Ascending aorta (tissue), 2 donors: Measurements from ENCODE around the gene CYP4F12. TPM values are rescaled to one million over a fixed set of nuclear protein-coding genes. Genes with fewer than 3 reads are reported as not detected.
"Not testable (repeated sequence)": the region's sequence is repeated elsewhere in the genome, so short reads cannot be mapped to it uniquely, and the experiment has no call there.

Source experiments
- DNase-seq, 2 donors: peaks; one replicate each; pipeline ENCODE4 v3.0.0-alpha.2; 2019; ENCODE audit warnings: low spot score in 2 of 2
- H3K27ac ChIP-seq, 2 donors: fragments of 200-600 bp; sonication (generic); one replicate each; pipeline ENCODE4 v1.5.1; 2016 to 2017; ENCODE audit warnings: mild to moderate bottlenecking in 1 of 2
- H3K27me3 ChIP-seq: fragments of 200-600 bp; sonication (generic); one replicate; pipeline ENCODE4 v1.5.1; 2017
- H3K36me3 ChIP-seq, 2 donors: fragments of 200-600 bp; sonication (generic); one replicate each; pipeline ENCODE4 v1.5.1; 2016
- H3K4me1 ChIP-seq, 2 donors: fragments of 200-600 bp; sonication (generic); one replicate each; pipeline ENCODE4 v1.5.1; 2016 to 2017; ENCODE audit warnings: mild to moderate bottlenecking in 1 of 2
- H3K4me3 ChIP-seq, 2 donors: fragments of 200-600 bp; sonication (generic); one replicate each; pipeline ENCODE4 v1.5.1; 2016 to 2017; ENCODE audit warnings: mild to moderate bottlenecking in 1 of 2
- H3K9me3 ChIP-seq, 2 donors: fragments of 200-600 bp; sonication (generic); one replicate each; pipeline ENCODE4 v1.5.1; 2016
- intact Hi-C: fragments of 100-400 bp; cut with DNase I; formaldehyde crosslinking; loops from one replicate; pipeline ENCODE4 v1.15.1; 2023
- total RNA-seq: library from RNA; depleted of rRNA; stranded (reverse); fragments of >200 nt; gene quantifications from one replicate; pipeline ENCODE4 v1.1.0, GENCODE V29; 2016
- TF ChIP-seq, protein P1 (sequence below), 3 experiments: fragments of 200-600 bp in 2 of 3; fragments of 450-650 bp in 1 of 3; sonication (generic) in 2 of 3; IDR thresholded peaks; one replicate each; pipeline ENCODE4 v1.5.1; 2016 to 2019; ENCODE audit warnings: antibody characterized with exemption in 3 of 3, mild to moderate bottlenecking in 1 of 3, moderate library complexity in 1 of 3

Gene CYP4F12
- total RNA-seq, 1 donor from 2014 or later, result 17.2 TPM

DNA sequence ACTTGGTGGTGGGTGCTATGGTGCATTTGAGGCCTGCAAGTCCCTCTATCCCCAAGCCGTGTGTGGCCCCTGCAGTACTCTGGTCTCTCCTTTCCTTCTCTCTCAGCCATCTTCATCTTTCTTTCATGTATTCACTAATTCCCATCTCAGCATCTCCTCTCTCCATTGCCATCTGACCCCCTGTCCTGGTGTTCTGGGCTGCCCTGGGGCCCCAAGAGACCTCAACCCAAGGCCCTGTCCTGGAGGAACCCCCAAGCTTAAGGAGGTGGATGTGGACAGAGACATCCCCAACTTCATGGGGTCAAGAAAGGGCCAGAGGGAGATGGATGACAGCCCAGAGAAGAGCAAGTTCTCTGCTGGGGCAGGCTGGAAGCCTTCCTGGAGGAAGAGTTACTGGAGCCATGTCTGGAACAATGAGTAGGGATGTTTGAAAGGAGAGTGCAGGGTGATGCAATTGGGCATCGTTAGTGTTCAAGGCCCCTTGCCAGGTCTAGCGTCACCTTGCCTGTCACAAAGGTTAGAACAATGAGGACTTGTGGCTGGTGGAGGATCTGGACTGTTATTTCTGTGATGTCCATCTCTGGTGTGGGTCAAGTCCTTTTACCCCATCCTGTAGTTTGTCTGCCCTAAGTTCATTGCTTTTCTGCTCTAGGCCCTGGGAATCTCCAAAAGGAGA lies 28.7 kb upstream of the CYP4F12 start:
- Histone ChIP-seq H3K36me3 (no peaks in the 10 kb centered on the region), H3K27me3 (no peaks in the 10 kb centered on the region), H3K27ac (no peak overlapping the region), H3K4me1 (no peaks in the 10 kb centered on the region), H3K4me3 (no peak overlapping the region), H3K9me3 (no peaks in the 10 kb centered on the region)
- intact Hi-C loops, result no loop called here
- TF ChIP-seq, protein P1, sequence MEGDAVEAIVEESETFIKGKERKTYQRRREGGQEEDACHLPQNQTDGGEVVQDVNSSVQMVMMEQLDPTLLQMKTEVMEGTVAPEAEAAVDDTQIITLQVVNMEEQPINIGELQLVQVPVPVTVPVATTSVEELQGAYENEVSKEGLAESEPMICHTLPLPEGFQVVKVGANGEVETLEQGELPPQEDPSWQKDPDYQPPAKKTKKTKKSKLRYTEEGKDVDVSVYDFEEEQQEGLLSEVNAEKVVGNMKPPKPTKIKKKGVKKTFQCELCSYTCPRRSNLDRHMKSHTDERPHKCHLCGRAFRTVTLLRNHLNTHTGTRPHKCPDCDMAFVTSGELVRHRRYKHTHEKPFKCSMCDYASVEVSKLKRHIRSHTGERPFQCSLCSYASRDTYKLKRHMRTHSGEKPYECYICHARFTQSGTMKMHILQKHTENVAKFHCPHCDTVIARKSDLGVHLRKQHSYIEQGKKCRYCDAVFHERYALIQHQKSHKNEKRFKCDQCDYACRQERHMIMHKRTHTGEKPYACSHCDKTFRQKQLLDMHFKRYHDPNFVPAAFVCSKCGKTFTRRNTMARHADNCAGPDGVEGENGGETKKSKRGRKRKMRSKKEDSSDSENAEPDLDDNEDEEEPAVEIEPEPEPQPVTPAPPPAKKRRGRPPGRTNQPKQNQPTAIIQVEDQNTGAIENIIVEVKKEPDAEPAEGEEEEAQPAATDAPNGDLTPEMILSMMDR (IDR thresholded peaks at IDR 0.05), result no peak
- no peak for DNase-seq

DNA sequence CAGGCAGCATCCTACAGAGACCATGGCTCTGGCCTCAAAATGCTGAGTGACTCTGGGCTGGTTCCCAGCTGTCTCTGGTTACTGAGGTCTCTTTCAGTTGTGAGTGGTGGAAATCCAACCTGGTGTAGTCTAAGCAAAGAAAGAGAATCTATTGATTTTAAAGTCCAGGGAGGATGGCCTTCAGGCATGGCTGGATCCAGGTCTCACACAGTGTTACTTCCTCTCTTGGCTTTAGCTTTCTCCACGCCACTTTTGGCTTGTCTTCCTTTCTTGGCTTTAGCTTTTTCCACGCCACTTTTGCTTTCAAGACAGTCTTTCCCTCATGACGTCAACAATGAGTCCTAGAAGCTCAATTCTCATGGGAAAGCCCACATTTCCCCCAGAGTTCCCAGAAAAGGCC lies 28.1 kb upstream of the CYP4F12 start:
- no peak overlapping the region for H3K27ac ChIP-seq
- H3K9me3 ChIP-seq, result no peaks in the 10 kb centered on the region
- no peaks in the 10 kb centered on the region for H3K27me3 ChIP-seq
- DNase-seq, result no peak
- no peaks in the 10 kb centered on the region for H3K36me3 ChIP-seq
- H3K4me3 ChIP-seq, result no peak overlapping the region
- no peaks in the 10 kb centered on the region for H3K4me1 ChIP-seq
- TF ChIP-seq, protein P1 (IDR thresholded peaks at IDR 0.05), result no peak
- intact Hi-C loops, result no loop called here

DNA sequence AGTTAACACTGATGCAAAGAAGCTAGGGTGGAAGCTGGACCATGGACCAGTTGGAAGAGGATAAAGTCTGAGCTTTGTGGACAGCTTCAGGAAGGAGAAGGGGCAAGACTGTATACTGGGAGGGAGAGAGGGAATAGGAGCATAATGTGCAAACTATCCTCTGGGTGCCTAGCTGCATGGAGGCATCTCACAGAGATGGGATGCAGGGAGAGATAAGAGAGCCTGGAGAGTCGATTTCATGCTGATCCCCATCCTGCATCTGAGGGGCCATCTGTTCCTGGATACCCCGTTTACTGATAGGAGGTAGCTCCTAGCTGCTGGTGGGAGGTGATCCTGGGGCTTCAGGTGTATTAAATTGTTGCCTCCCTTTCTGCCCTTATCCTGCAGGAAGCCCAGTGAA lies 23.4 kb upstream of the CYP4F12 start:
- Histone ChIP-seq H3K4me1 (no peaks in the 10 kb centered on the region), H3K9me3 (no peaks in the 10 kb centered on the region), H3K36me3 (no peaks in the 10 kb centered on the region), H3K27ac (no peak overlapping the region), H3K4me3 (no peak overlapping the region), H3K27me3 (no peaks in the 10 kb centered on the region)
- intact Hi-C loops, result no loop called here
- TF ChIP-seq, protein P1 (IDR thresholded peaks at IDR 0.05), result no peak
- DNase-seq, result no peak

DNA sequence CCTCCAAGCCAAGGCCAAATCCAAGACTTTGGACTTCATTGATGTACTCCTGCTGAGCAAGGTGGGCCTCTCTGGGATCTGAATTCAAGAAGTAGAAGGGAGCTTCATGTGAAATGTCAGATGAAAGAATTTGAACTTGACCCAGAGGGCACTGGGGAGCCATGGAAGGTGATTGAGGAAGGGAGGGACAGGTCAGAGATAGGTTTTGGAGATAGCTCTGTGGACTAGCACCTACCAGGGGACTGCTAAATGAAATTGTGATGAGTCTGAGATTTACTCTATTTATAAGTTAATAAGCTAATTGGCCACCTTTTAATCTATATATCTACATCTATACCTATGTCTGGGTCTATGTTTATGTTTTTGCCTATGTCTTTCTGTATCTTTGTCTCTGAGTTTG lies 22.8 kb upstream of the CYP4F12 start:
- H3K4me1 ChIP-seq, intact Hi-C loops, H3K36me3 ChIP-seq, H3K4me3 ChIP-seq, H3K9me3 ChIP-seq, H3K27ac ChIP-seq, H3K27me3 ChIP-seq, DNase-seq: not testable (repeated sequence)

DNA sequence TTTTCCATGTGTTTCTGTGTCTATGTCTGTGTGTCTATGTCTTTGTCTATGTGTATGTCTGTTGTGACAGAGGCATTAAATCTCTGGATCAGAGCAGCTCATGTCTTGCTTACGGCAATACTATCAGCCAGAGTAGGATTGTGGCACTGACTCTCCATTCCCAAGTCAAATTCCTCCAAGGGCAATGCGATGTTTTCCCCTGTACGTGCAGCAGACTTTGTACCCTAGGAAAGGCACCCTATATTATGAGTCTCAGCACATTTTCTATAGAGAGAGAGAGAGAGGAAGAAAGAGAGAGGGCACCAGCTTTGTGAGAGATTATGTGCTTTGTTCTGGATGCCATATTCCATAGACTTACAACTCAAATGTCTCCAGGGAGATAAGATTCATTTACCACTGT lies 21.1 kb upstream of the CYP4F12 start:
- intact Hi-C loops, result no loop called here
- no peak for DNase-seq

DNA sequence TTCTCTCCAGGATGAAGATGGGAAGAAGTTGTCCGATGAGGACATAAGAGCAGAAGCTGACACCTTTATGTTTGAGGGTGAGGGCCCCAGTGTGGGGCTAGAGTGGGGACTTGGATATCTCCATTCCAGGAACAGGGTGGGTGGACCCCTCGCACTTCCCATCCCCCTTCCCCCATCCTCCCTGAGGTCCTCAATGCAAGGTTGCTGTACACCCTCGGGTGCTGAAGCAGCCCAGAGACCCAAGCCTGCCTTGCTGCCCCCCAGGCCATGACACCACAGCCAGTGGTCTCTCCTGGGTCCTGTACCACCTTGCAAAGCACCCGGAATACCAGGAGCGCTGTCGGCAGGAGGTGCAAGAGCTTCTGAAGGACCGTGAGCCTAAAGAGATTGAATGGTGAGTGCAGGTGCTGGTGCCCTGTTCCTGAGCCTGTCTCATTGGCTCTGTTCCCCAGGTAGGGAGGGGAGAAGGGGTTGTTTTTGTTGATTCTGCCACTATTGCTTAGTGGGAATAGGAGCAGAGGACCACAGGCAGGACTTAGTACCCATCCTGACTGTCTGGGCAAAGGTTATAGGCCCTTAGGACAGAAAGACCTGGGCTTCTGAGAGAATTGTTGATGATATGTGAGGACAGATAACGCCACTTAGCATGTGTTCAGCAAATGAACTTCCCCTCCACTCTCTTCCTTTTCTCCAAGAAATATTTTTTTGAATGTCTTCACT lies 20.2 kb upstream of the CYP4F12 start:
- Histone ChIP-seq H3K36me3 (no peaks in the 10 kb centered on the region), H3K4me3 (no peak overlapping the region), H3K27me3 (no peaks in the 10 kb centered on the region), H3K4me1 (no peaks in the 10 kb centered on the region), H3K27ac (no peak overlapping the region), H3K9me3 (no peaks in the 10 kb centered on the region)
- DNase-seq, result no peak
- TF ChIP-seq, protein P1 (IDR thresholded peaks at IDR 0.05), result no peak
- intact Hi-C loops, result no loop called here

More for the DNA sequence above, 21.1 kb upstream of the CYP4F12 start:
- H3K4me3 ChIP-seq, result no peak overlapping the region
- no peaks in the 10 kb centered on the region for H3K36me3 ChIP-seq
- no peaks in the 10 kb centered on the region for H3K27me3 ChIP-seq
- no peaks in the 10 kb centered on the region for H3K4me1 ChIP-seq
- H3K27ac ChIP-seq, result no peak overlapping the region
- no peaks in the 10 kb centered on the region for H3K9me3 ChIP-seq
- TF ChIP-seq, protein P1 (IDR thresholded peaks at IDR 0.05), result no peak
